ENCODE results near the gene SLC2A5.

The SLC2A5 gene

GRCh38 chr1:9069326-9070100 is at the start of gene SLC2A5:
Gene SLC2A5, minus strand, starts transcription at chr1:9069635. Its CDS starts 99 bp downstream, at chr1:9069536.
- Mint-ChIP-seq H3K36me3 (ENCODE audit: low read depth) (no peaks in the 10 kb centered on the region), H3K4me3 (no peak within 1 kb of the TSS), H3K9me3 (no peaks in the 10 kb centered on the region), H3K4me1 (ENCODE audit: low read depth) (peaks cover 15% of the 10 kb centered on the region), H3K27ac (peak within 1 kb of the TSS; percentile 46), H3K27me3 (ENCODE audit: low read depth) (peaks cover 22% of the 10 kb centered on the region)

- H3K9me3 Mint-ChIP-seq = no peaks in the 10 kb centered on the region
- peaks cover 4% of the 10 kb centered on the region for H3K27me3 Mint-ChIP-seq (ENCODE audit: low read depth)
- no peaks in the 10 kb centered on the region for H3K36me3 Mint-ChIP-seq (ENCODE audit: low read depth)
- peaks cover 17% of the 10 kb centered on the region for H3K4me1 Mint-ChIP-seq (ENCODE audit: low read depth)
- H3K27ac Mint-ChIP-seq = no peak overlapping the region
- no peak overlapping the region for H3K4me3 Mint-ChIP-seq
Observed at GRCh38 chr1:9118186-9118585, 48.8 kb upstream of the SLC2A5 start.

- no peak overlapping the region for H3K4me3 Mint-ChIP-seq
- H3K9me3 Mint-ChIP-seq = no peaks in the 10 kb centered on the region
- no peaks in the 10 kb centered on the region for H3K27me3 Mint-ChIP-seq (ENCODE audit: low read depth)
- no peaks in the 10 kb centered on the region for H3K36me3 Mint-ChIP-seq (ENCODE audit: low read depth)
- H3K4me1 Mint-ChIP-seq (ENCODE audit: low read depth) = peaks cover 13% of the 10 kb centered on the region
- no peak overlapping the region for H3K27ac Mint-ChIP-seq
Observed at GRCh38 chr1:9115351-9116205, 46.1 kb upstream of the SLC2A5 start.

GRCh38 chr1:9112961-9113880 is 43.8 kb upstream of the SLC2A5 start:
- H3K9me3 Mint-ChIP-seq = no peaks in the 10 kb centered on the region
- H3K27ac Mint-ChIP-seq = no peak overlapping the region
- H3K36me3 Mint-ChIP-seq (ENCODE audit: low read depth) = no peaks in the 10 kb centered on the region
- no peaks in the 10 kb centered on the region for H3K27me3 Mint-ChIP-seq (ENCODE audit: low read depth)
- no peak overlapping the region for H3K4me3 Mint-ChIP-seq
- H3K4me1 Mint-ChIP-seq (ENCODE audit: low read depth) = peaks cover 10% of the 10 kb centered on the region

GRCh38 chr1:9111957-9112356 is 42.5 kb upstream of the SLC2A5 start:
- no peak overlapping the region for H3K27ac Mint-ChIP-seq
- no peaks in the 10 kb centered on the region for H3K36me3 Mint-ChIP-seq (ENCODE audit: low read depth)
- H3K4me1 Mint-ChIP-seq (ENCODE audit: low read depth) = peaks cover 7% of the 10 kb centered on the region
- H3K9me3 Mint-ChIP-seq = no peaks in the 10 kb centered on the region
- H3K4me3 Mint-ChIP-seq = no peak overlapping the region
- no peaks in the 10 kb centered on the region for H3K27me3 Mint-ChIP-seq (ENCODE audit: low read depth)

GRCh38 chr1:9111357-9111691 is 41.9 kb upstream of the SLC2A5 start:
- Mint-ChIP-seq H3K27ac (no peak overlapping the region), H3K9me3 (no peaks in the 10 kb centered on the region), H3K4me1 (ENCODE audit: low read depth) (peaks cover 7% of the 10 kb centered on the region), H3K27me3 (ENCODE audit: low read depth) (no peaks in the 10 kb centered on the region), H3K4me3 (no peak overlapping the region), H3K36me3 (ENCODE audit: low read depth) (no peaks in the 10 kb centered on the region)

- H3K27ac Mint-ChIP-seq = no peak overlapping the region
Observed at GRCh38 chr1:9110669-9111356, 41.4 kb upstream of the SLC2A5 start.

GRCh38 chr1:9108056-9108665 is 38.7 kb upstream of the SLC2A5 start:
- no peaks in the 10 kb centered on the region for H3K9me3 Mint-ChIP-seq
- no peak overlapping the region for H3K4me3 Mint-ChIP-seq
- H3K4me1 Mint-ChIP-seq (ENCODE audit: low read depth) = peaks cover 7% of the 10 kb centered on the region
- H3K27me3 Mint-ChIP-seq (ENCODE audit: low read depth) = no peaks in the 10 kb centered on the region
- H3K27ac Mint-ChIP-seq = no peak overlapping the region
- no peaks in the 10 kb centered on the region for H3K36me3 Mint-ChIP-seq (ENCODE audit: low read depth)

More at GRCh38 chr1:9110669-9111356, 41.4 kb upstream of the SLC2A5 start:
- no peaks in the 10 kb centered on the region for H3K36me3 Mint-ChIP-seq (ENCODE audit: low read depth)
- no peak overlapping the region for H3K4me3 Mint-ChIP-seq
- H3K9me3 Mint-ChIP-seq = no peaks in the 10 kb centered on the region
- H3K4me1 Mint-ChIP-seq (ENCODE audit: low read depth) = peaks cover 7% of the 10 kb centered on the region
- no peaks in the 10 kb centered on the region for H3K27me3 Mint-ChIP-seq (ENCODE audit: low read depth)

GRCh38 chr1:9107136-9107535 is 37.7 kb upstream of the SLC2A5 start:
- no peak overlapping the region for H3K4me3 Mint-ChIP-seq
- H3K27me3 Mint-ChIP-seq (ENCODE audit: low read depth) = no peaks in the 10 kb centered on the region
- no peaks in the 10 kb centered on the region for H3K36me3 Mint-ChIP-seq (ENCODE audit: low read depth)
- H3K9me3 Mint-ChIP-seq = no peaks in the 10 kb centered on the region
- no peak overlapping the region for H3K27ac Mint-ChIP-seq
- H3K4me1 Mint-ChIP-seq (ENCODE audit: low read depth) = peaks cover 4% of the 10 kb centered on the region

GRCh38 chr1:9106286-9106685 is 36.9 kb upstream of the SLC2A5 start:
- Mint-ChIP-seq H3K9me3 (no peaks in the 10 kb centered on the region), H3K27me3 (ENCODE audit: low read depth) (no peaks in the 10 kb centered on the region), H3K4me3 (no peak overlapping the region), H3K27ac (no peak overlapping the region), H3K36me3 (ENCODE audit: low read depth) (no peaks in the 10 kb centered on the region), H3K4me1 (ENCODE audit: low read depth) (peaks cover 4% of the 10 kb centered on the region)

GRCh38 chr1:9105336-9105867 is 36.0 kb upstream of the SLC2A5 start:
- Mint-ChIP-seq H3K36me3 (ENCODE audit: low read depth) (no peaks in the 10 kb centered on the region), H3K27me3 (ENCODE audit: low read depth) (no peaks in the 10 kb centered on the region), H3K4me1 (ENCODE audit: low read depth) (no peaks in the 10 kb centered on the region), H3K27ac (no peak overlapping the region), H3K9me3 (no peaks in the 10 kb centered on the region), H3K4me3 (no peak overlapping the region)

- H3K27me3 Mint-ChIP-seq (ENCODE audit: low read depth) = peaks cover 4% of the 10 kb centered on the region
- no peaks in the 10 kb centered on the region for H3K4me1 Mint-ChIP-seq (ENCODE audit: low read depth)
- H3K27ac Mint-ChIP-seq = no peak overlapping the region
- H3K9me3 Mint-ChIP-seq = no peaks in the 10 kb centered on the region
- no peak overlapping the region for H3K4me3 Mint-ChIP-seq
- H3K36me3 Mint-ChIP-seq (ENCODE audit: low read depth) = no peaks in the 10 kb centered on the region
Observed at GRCh38 chr1:9101510-9102146, 32.2 kb upstream of the SLC2A5 start.

- Mint-ChIP-seq H3K27me3 (ENCODE audit: low read depth) (peaks cover 7% of the 10 kb centered on the region), H3K27ac (no peak overlapping the region), H3K9me3 (no peaks in the 10 kb centered on the region), H3K4me1 (ENCODE audit: low read depth) (no peaks in the 10 kb centered on the region), H3K4me3 (no peak overlapping the region), H3K36me3 (ENCODE audit: low read depth) (no peaks in the 10 kb centered on the region)
Observed at GRCh38 chr1:9100471-9101043, 31.1 kb upstream of the SLC2A5 start.
